Measurements from ENCODE around the gene GADL1. TPM values are rescaled to one million over a fixed set of nuclear protein-coding genes. Genes with fewer than 3 reads are reported as not detected.

The GADL1 gene
- total RNA-seq, 1 experiment from 2014 or later = not detected

- DNase-seq = no peak
- ChIA-PET CTCF (no interaction called here), POLR2A (ENCODE audit: unreplicated experiment) (no interaction called here)
- Histone ChIP-seq H3K27me3 (ENCODE audit: insufficient read depth, low read depth) (no peaks in the 10 kb centered on the region), H3K36me3 (ENCODE audit: low read depth) (no peaks in the 10 kb centered on the region), H3K9me3 (ENCODE audit: insufficient read depth, low read depth) (no peaks in the 10 kb centered on the region), H3K27ac (no peak overlapping the region), H3K4me2 (no peak overlapping the region), H4K20me1 (ENCODE audit: insufficient read depth) (no peaks in the 10 kb centered on the region), H3K4me1 (replicated peaks; ENCODE audit: insufficient read depth) (no peaks in the 10 kb centered on the region), H3K79me2 (ENCODE audit: low read depth) (no peaks in the 10 kb centered on the region), H3K4me3 (no peak overlapping the region), H3K9me2 (ENCODE audit: insufficient read depth) (no peaks in the 10 kb centered on the region), H3F3A (ENCODE audit: insufficient read depth, low read depth) (no peaks in the 10 kb centered on the region), H2AFZ (no peak overlapping the region)
- no TSS peak for BruUV-seq (replicated peaks)
- intact Hi-C loops (cut with micrococcal nuclease; ENCODE audit: unreplicated experiment) = no loop called here
- no peak for TF ChIP-seq CTCF (conservative IDR thresholded peaks at IDR 0.05)
- TF ChIP-seq EZH2 (IDR thresholded peaks at IDR 0.05; ENCODE audit: low read depth) = no peak
Observed at GRCh38 chr3:30737743-30738499, 156.5 kb downstream of the GADL1 start.

GRCh38 chr3:30733696-30734095 lies 160.8 kb downstream of the GADL1 start:
- H3F3A ChIP-seq (ENCODE audit: insufficient read depth, low read depth) = no peaks in the 10 kb centered on the region
- no peak for TF ChIP-seq CTCF (conservative IDR thresholded peaks at IDR 0.05)
- no peak for TF ChIP-seq EZH2 (IDR thresholded peaks at IDR 0.05; ENCODE audit: low read depth)
- H3K36me3 ChIP-seq (ENCODE audit: low read depth) = no peaks in the 10 kb centered on the region
- no TSS peak for BruUV-seq (replicated peaks)
- H2AFZ ChIP-seq = no peak overlapping the region
- H3K9me3 ChIP-seq (ENCODE audit: insufficient read depth, low read depth) = no peaks in the 10 kb centered on the region
- intact Hi-C loops (cut with micrococcal nuclease; ENCODE audit: unreplicated experiment) = no loop called here
- no peaks in the 10 kb centered on the region for H3K27me3 ChIP-seq (ENCODE audit: insufficient read depth, low read depth)
- no peak overlapping the region for H3K27ac ChIP-seq
- no peaks in the 10 kb centered on the region for H3K4me1 ChIP-seq (replicated peaks; ENCODE audit: insufficient read depth)
- H3K79me2 ChIP-seq (ENCODE audit: low read depth) = no peaks in the 10 kb centered on the region
- H3K4me3 ChIP-seq = no peak overlapping the region
- ChIA-PET POLR2A (ENCODE audit: unreplicated experiment) (no interaction called here), CTCF (no interaction called here)
- no peaks in the 10 kb centered on the region for H3K9me2 ChIP-seq (ENCODE audit: insufficient read depth)
- H3K4me2 ChIP-seq = no peak overlapping the region
- DNase-seq = no peak
- no peaks in the 10 kb centered on the region for H4K20me1 ChIP-seq (ENCODE audit: insufficient read depth)

GRCh38 chr3:30733209-30733608 lies 161.3 kb downstream of the GADL1 start:
- TF ChIP-seq EZH2 (IDR thresholded peaks at IDR 0.05; ENCODE audit: low read depth) (no peak), CTCF (conservative IDR thresholded peaks at IDR 0.05) (no peak)
- BruUV-seq (replicated peaks) = no TSS peak
- Histone ChIP-seq H3K4me1 (replicated peaks; ENCODE audit: insufficient read depth) (no peaks in the 10 kb centered on the region), H3K4me3 (no peak overlapping the region), H3F3A (ENCODE audit: insufficient read depth, low read depth) (no peaks in the 10 kb centered on the region), H3K36me3 (ENCODE audit: low read depth) (no peaks in the 10 kb centered on the region), H2AFZ (no peak overlapping the region), H3K9me3 (ENCODE audit: insufficient read depth, low read depth) (no peaks in the 10 kb centered on the region), H4K20me1 (ENCODE audit: insufficient read depth) (no peaks in the 10 kb centered on the region), H3K4me2 (no peak overlapping the region), H3K27me3 (ENCODE audit: insufficient read depth, low read depth) (no peaks in the 10 kb centered on the region), H3K79me2 (ENCODE audit: low read depth) (no peaks in the 10 kb centered on the region), H3K9me2 (ENCODE audit: insufficient read depth) (no peaks in the 10 kb centered on the region), H3K27ac (no peak overlapping the region)
- ChIA-PET CTCF (no interaction called here), POLR2A (ENCODE audit: unreplicated experiment) (no interaction called here)
- intact Hi-C loops (cut with micrococcal nuclease; ENCODE audit: unreplicated experiment) = no loop called here
- no peak for DNase-seq

Measured in PC-9 (cell line).